Parathyroid adenoma (tissue), 2 donors: Measurements from ENCODE around the gene C1RL.

Experiments used
- H2AFZ ChIP-seq: fragments of 300-600 bp; sonication (generic); one replicate; pipeline ENCODE4 v1.7.0; 2017; ENCODE audit warnings: antibody characterized with exemption, mild to moderate bottlenecking
- H3K27ac ChIP-seq: fragments of 300-600 bp; sonication (generic); one replicate; pipeline ENCODE4 v1.7.0; 2017
- H3K27me3 ChIP-seq: fragments of 300-600 bp; sonication (generic); one replicate; pipeline ENCODE4 v1.7.0; 2017; ENCODE audit warnings: low read length; ENCODE audit not compliant: control insufficient read depth, insufficient read depth
- H3K36me3 ChIP-seq: fragments of 300-600 bp; sonication (generic); one replicate; pipeline ENCODE4 v1.7.0; 2017; ENCODE audit warnings: low read length; ENCODE audit not compliant: control insufficient read depth, insufficient read depth
- H3K4me1 ChIP-seq: fragments of 300-600 bp; sonication (generic); one replicate; pipeline ENCODE4 v1.7.0; 2017; ENCODE audit warnings: control low read depth
- H3K4me2 ChIP-seq: fragments of 300-600 bp; sonication (generic); one replicate; pipeline ENCODE4 v1.7.0; 2017; ENCODE audit warnings: low read length
- H3K4me3 ChIP-seq: fragments of 300-600 bp; sonication (generic); one replicate; pipeline ENCODE4 v1.7.0; 2017; ENCODE audit warnings: low read depth, low read length
- H3K79me2 ChIP-seq: fragments of 300-600 bp; sonication (generic); one replicate; pipeline ENCODE4 v1.7.0; 2017; ENCODE audit warnings: control low read depth
- H3K9ac ChIP-seq: fragments of 300-600 bp; sonication (generic); one replicate; pipeline ENCODE4 v1.7.0; 2017; ENCODE audit warnings: mild to moderate bottlenecking
- H3K9me3 ChIP-seq: fragments of 300-600 bp; sonication (generic); one replicate; pipeline ENCODE4 v1.7.0; 2017; ENCODE audit warnings: low read length; ENCODE audit not compliant: control insufficient read depth
- CTCF ChIP-seq: fragments of 300-600 bp; sonication (generic); IDR thresholded peaks from one replicate; pipeline ENCODE4 v1.7.0; 2017; ENCODE audit warnings: antibody characterized with exemption, mild to moderate bottlenecking
- donor health status: primary hyperparathyroidism.

Gene C1RL

GRCh38 chr12:7150356-7150755 lies 41.3 kb upstream of the C1RL start:
- Histone ChIP-seq H2AFZ (no peak overlapping the region), H3K27me3 (no peaks in the 10 kb centered on the region), H3K27ac (no peak overlapping the region), H3K4me1 (peaks cover 58% of the 10 kb centered on the region), H3K4me2 (no peak overlapping the region), H3K9ac (no peak overlapping the region), H3K79me2 (peaks cover 4% of the 10 kb centered on the region), H3K36me3 (no peaks in the 10 kb centered on the region), H3K9me3 (no peaks in the 10 kb centered on the region), H3K4me3 (no peak overlapping the region)
- no peak for TF ChIP-seq CTCF

GRCh38 chr12:7146906-7147305 lies 37.9 kb upstream of the C1RL start:
- Histone ChIP-seq H3K4me3 (no peak overlapping the region), H3K27me3 (no peaks in the 10 kb centered on the region), H3K9ac (no peak overlapping the region), H3K79me2 (peaks cover 4% of the 10 kb centered on the region), H3K27ac (no peak overlapping the region), H3K9me3 (no peaks in the 10 kb centered on the region), H3K4me2 (no peak overlapping the region), H3K4me1 (peaks cover 36% of the 10 kb centered on the region), H2AFZ (no peak overlapping the region), H3K36me3 (no peaks in the 10 kb centered on the region)
- TF ChIP-seq CTCF, result no peak

GRCh38 chr12:7146228-7146627 lies 37.2 kb upstream of the C1RL start:
- Histone ChIP-seq H3K4me1 (peaks cover 31% of the 10 kb centered on the region), H3K4me2 (no peak overlapping the region), H3K9ac (no peak overlapping the region), H2AFZ (peak overlapping the region; percentile 16), H3K27ac (peak overlapping the region; percentile 84), H3K36me3 (no peaks in the 10 kb centered on the region), H3K4me3 (no peak overlapping the region), H3K27me3 (no peaks in the 10 kb centered on the region), H3K9me3 (no peaks in the 10 kb centered on the region), H3K79me2 (peaks cover 4% of the 10 kb centered on the region)
- no peak for TF ChIP-seq CTCF

- H3K36me3 ChIP-seq, result no peaks in the 10 kb centered on the region
- H3K27ac ChIP-seq, result peak overlapping the region; percentile 84
- TF ChIP-seq CTCF, result no peak
- peaks cover 4% of the 10 kb centered on the region for H3K79me2 ChIP-seq
- H3K4me1 ChIP-seq, result peaks cover 26% of the 10 kb centered on the region
- H3K27me3 ChIP-seq, result no peaks in the 10 kb centered on the region
- no peak overlapping the region for H3K4me2 ChIP-seq
- no peaks in the 10 kb centered on the region for H3K9me3 ChIP-seq
- no peak overlapping the region for H3K4me3 ChIP-seq
- peak overlapping the region; percentile 16 for H2AFZ ChIP-seq
- H3K9ac ChIP-seq, result no peak overlapping the region
These were observed 36.7 kb upstream of the C1RL start for GRCh38 chr12:7145671-7146070.

- H3K27ac ChIP-seq, result peak overlapping the region; percentile 84
- H3K36me3 ChIP-seq, result no peaks in the 10 kb centered on the region
- no peak overlapping the region for H3K4me3 ChIP-seq
- peaks cover 4% of the 10 kb centered on the region for H3K79me2 ChIP-seq
- TF ChIP-seq CTCF, result peak; percentile 70
- H3K4me1 ChIP-seq, result peaks cover 26% of the 10 kb centered on the region
- H3K27me3 ChIP-seq, result no peaks in the 10 kb centered on the region
- peak overlapping the region; percentile 65 for H2AFZ ChIP-seq
- no peak overlapping the region for H3K9ac ChIP-seq
- no peaks in the 10 kb centered on the region for H3K9me3 ChIP-seq
- H3K4me2 ChIP-seq, result no peak overlapping the region
These were observed 35.6 kb upstream of the C1RL start for GRCh38 chr12:7144414-7145120.
